Measurements from ENCODE around the gene ABHD8. TPM values are rescaled to one million over a fixed set of nuclear protein-coding genes. Genes with fewer than 3 reads are reported as not detected.

The ABHD8 gene
- total RNA-seq, 1 donor from 2014 or later: 17.1 TPM

GRCh38 chr19:17335575-17335974 lies 32.4 kb upstream of the ABHD8 start:
- Histone ChIP-seq H3K4me3 (no peak overlapping the region), H3K4me1 (peaks cover 30% of the 10 kb centered on the region), H3K9me3 (no peaks in the 10 kb centered on the region), H3K27ac (no peak overlapping the region), H3K27me3 (no peaks in the 10 kb centered on the region), H3K36me3 (no peaks in the 10 kb centered on the region)
- TF ChIP-seq CTCF (IDR thresholded peaks at IDR 0.05): no peak
- ATAC-seq (no peak), DNase-seq (no peak)
- intact Hi-C loops (cut with DNase I): no loop called here

- Histone ChIP-seq H3K27ac (peak within 1 kb of the TSS; percentile 68), H3K9me3 (no peaks in the 10 kb centered on the region), H3K27me3 (no peaks in the 10 kb centered on the region), H3K36me3 (no peaks in the 10 kb centered on the region), H3K4me3 (peak within 1 kb of the TSS; percentile 78), H3K4me1 (peaks cover 30% of the 10 kb centered on the region)
- no peak for TF ChIP-seq CTCF (IDR thresholded peaks at IDR 0.05)
- intact Hi-C loops (cut with DNase I): no loop called here
- DNase-seq: peak; percentile 97
- ATAC-seq: peak; percentile 84
Observed at GRCh38 chr19:17334414-17335409, 31.5 kb upstream of the ABHD8 start, which contains the start of gene ANO8. Gene ANO8, minus strand, starts transcription at chr19:17334855. Its CDS starts 185 bp downstream, at chr19:17334670.

GRCh38 chr19:17333611-17334413 lies 30.6 kb upstream of the ABHD8 start:
- TF ChIP-seq CTCF (IDR thresholded peaks at IDR 0.05): no peak
- H3K27ac ChIP-seq: peak overlapping the region; percentile 68
- intact Hi-C loops (cut with DNase I): no loop called here
- H3K4me3 ChIP-seq: peak overlapping the region; percentile 78
- ATAC-seq: peak; percentile 0
- no peaks in the 10 kb centered on the region for H3K27me3 ChIP-seq
- DNase-seq: no peak
- H3K4me1 ChIP-seq: peaks cover 30% of the 10 kb centered on the region
- H3K9me3 ChIP-seq: no peaks in the 10 kb centered on the region
- no peaks in the 10 kb centered on the region for H3K36me3 ChIP-seq

GRCh38 chr19:17332677-17333581 lies 29.7 kb upstream of the ABHD8 start:
- DNase-seq (no peak), ATAC-seq (no peak)
- peaks cover 23% of the 10 kb centered on the region for H3K4me1 ChIP-seq
- no peaks in the 10 kb centered on the region for H3K27me3 ChIP-seq
- H3K36me3 ChIP-seq: no peaks in the 10 kb centered on the region
- intact Hi-C loops (cut with DNase I): no loop called here
- no peak overlapping the region for H3K4me3 ChIP-seq
- no peaks in the 10 kb centered on the region for H3K9me3 ChIP-seq
- H3K27ac ChIP-seq: no peak overlapping the region
- TF ChIP-seq CTCF (IDR thresholded peaks at IDR 0.05): no peak

- H3K27ac ChIP-seq: no peak overlapping the region
- H3K36me3 ChIP-seq: no peaks in the 10 kb centered on the region
- peaks cover 21% of the 10 kb centered on the region for H3K4me1 ChIP-seq
- ATAC-seq (no peak), DNase-seq (no peak)
- TF ChIP-seq CTCF (IDR thresholded peaks at IDR 0.05): no peak
- intact Hi-C loops (cut with DNase I): no loop called here
- H3K4me3 ChIP-seq: no peak overlapping the region
- no peaks in the 10 kb centered on the region for H3K27me3 ChIP-seq
- H3K9me3 ChIP-seq: no peaks in the 10 kb centered on the region
Observed at GRCh38 chr19:17332360-17332676, 29.1 kb upstream of the ABHD8 start.
